Measurements from ENCODE around the gene ASAP2. TPM values are rescaled to one million over a fixed set of nuclear protein-coding genes. Genes with fewer than 3 reads are reported as not detected.

The ASAP2 gene
- polyA plus RNA-seq, 3 donors: 0.08 to 1.1 (median 0.20) TPM

DNA sequence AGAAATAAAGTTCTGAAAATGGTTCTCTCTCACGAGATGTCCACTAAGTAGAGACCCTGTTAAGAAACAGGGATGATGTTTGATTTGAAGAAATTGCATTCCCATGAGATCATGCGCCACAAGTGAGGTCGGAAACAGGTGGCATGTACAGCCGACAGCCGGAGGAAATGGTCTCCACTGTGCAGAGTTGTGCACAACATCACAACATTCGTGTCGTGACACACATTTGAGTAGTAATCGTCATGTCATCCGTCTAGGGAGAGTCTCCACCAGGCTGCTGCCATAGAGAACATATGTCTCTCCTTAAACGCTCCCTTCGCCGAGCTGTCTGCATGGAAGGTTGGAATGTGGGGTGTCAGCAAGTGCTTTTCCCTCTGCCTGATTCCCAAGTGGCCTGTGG lies 84.7 kb downstream of the ASAP2 start:
- H3K36me3 ChIP-seq (replicated peaks in 1 of 2; ENCODE audit: control insufficient read depth in 1 of 2, insufficient read depth in 2 of 2, low read length in 2 of 2): no peaks in the 10 kb centered on the region
- Mint-ChIP-seq H3K9me3 (peaks cover 0 to 3% (median 0%) of the 10 kb centered on the region in 7 donors), H3K27me3 (ENCODE audit: low read depth in 3 of 3) (peaks cover 0 to 2% (median 1%) of the 10 kb centered on the region in 3 donors), H3K4me1 (peaks cover 7% of the 10 kb centered on the region), H3K36me3 (no peaks in the 10 kb centered on the region), H3K4me3 (no peak overlapping the region), H3K27ac (no peak overlapping the region)
- H3K4me1 ChIP-seq (ENCODE audit: control insufficient read depth in 1 of 2, insufficient read depth in 2 of 2, low read length in 2 of 2): no peaks in the 10 kb centered on the region
- H3K27ac ChIP-seq (ENCODE audit: low read depth in 1 of 2, low read length in 2 of 2): no peak overlapping the region
- no peak for DNase-seq
- no peaks in the 10 kb centered on the region for H4K20me1 ChIP-seq (ENCODE audit: insufficient read depth, low read length)
- H2AFZ ChIP-seq (ENCODE audit: insufficient read depth, low read depth, low read length, poor library complexity, severe bottlenecking): no peak overlapping the region
- no peak for TF ChIP-seq CTCF (IDR thresholded peaks at IDR 0.05)
- no peaks in the 10 kb centered on the region for H3K9me3 ChIP-seq (replicated peaks in 1 of 2; ENCODE audit: control insufficient read depth in 1 of 2, insufficient read depth in 1 of 2, low read length in 2 of 2)
- no peaks in the 10 kb centered on the region for H3K79me2 ChIP-seq (ENCODE audit: insufficient read depth, low read length)
- WGBS (ENCODE audit: insufficient coverage): 94% methylated on average over 10 of the region's 12 CpGs
- intact Hi-C loops (cut with micrococcal nuclease): no loop called here
- no peak overlapping the region for H3K9ac ChIP-seq (ENCODE audit: insufficient read depth, low read length, poor library complexity, severe bottlenecking)
- no peak overlapping the region for H3K4me2 ChIP-seq (replicated peaks; ENCODE audit: extremely low read depth, low read length, poor library complexity, severe bottlenecking)
- H3K4me3 ChIP-seq (replicated peaks in 1 of 3; ENCODE audit: low read depth in 2 of 3, low read length in 3 of 3): no peak overlapping the region
- H3K27me3 ChIP-seq (ENCODE audit: control insufficient read depth in 2 of 2, insufficient read depth in 2 of 2, low read length in 2 of 2): no peaks in the 10 kb centered on the region

- WGBS (ENCODE audit: insufficient coverage): 98% methylated on average over 4 of the region's 5 CpGs
- Histone ChIP-seq H4K20me1 (ENCODE audit: insufficient read depth, low read length) (no peaks in the 10 kb centered on the region), H3K79me2 (ENCODE audit: insufficient read depth, low read length) (no peaks in the 10 kb centered on the region), H3K36me3 (replicated peaks in 1 of 2; ENCODE audit: control insufficient read depth in 1 of 2, insufficient read depth in 2 of 2, low read length in 2 of 2) (no peaks in the 10 kb centered on the region), H3K4me3 (replicated peaks in 1 of 3; ENCODE audit: low read depth in 2 of 3, low read length in 3 of 3) (no peak overlapping the region), H3K27me3 (ENCODE audit: control insufficient read depth in 2 of 2, insufficient read depth in 2 of 2, low read length in 2 of 2) (no peaks in the 10 kb centered on the region), H3K4me2 (replicated peaks; ENCODE audit: extremely low read depth, low read length, poor library complexity, severe bottlenecking) (no peak overlapping the region), H3K9ac (ENCODE audit: insufficient read depth, low read length, poor library complexity, severe bottlenecking) (no peak overlapping the region), H3K4me1 (ENCODE audit: control insufficient read depth in 1 of 2, insufficient read depth in 2 of 2, low read length in 2 of 2) (no peaks in the 10 kb centered on the region), H3K9me3 (replicated peaks in 1 of 2; ENCODE audit: control insufficient read depth in 1 of 2, insufficient read depth in 1 of 2, low read length in 2 of 2) (no peaks in the 10 kb centered on the region), H2AFZ (ENCODE audit: insufficient read depth, low read depth, low read length, poor library complexity, severe bottlenecking) (no peak overlapping the region), H3K27ac (ENCODE audit: low read depth in 1 of 2, low read length in 2 of 2) (no peak overlapping the region)
- H3K27me3 Mint-ChIP-seq (ENCODE audit: low read depth in 3 of 3): peaks cover 0 to 2% (median 1%) of the 10 kb centered on the region in 3 donors
- peak overlapping the region in 1 of 7 donors; percentile 27 for H3K27ac Mint-ChIP-seq
- TF ChIP-seq CTCF (IDR thresholded peaks at IDR 0.05): no peak
- no peak for DNase-seq
- no peaks in the 10 kb centered on the region for H3K36me3 Mint-ChIP-seq
- H3K9me3 Mint-ChIP-seq: peaks cover 0 to 3% (median 0%) of the 10 kb centered on the region in 7 donors
- H3K4me1 Mint-ChIP-seq: peaks cover 7% of the 10 kb centered on the region
- no peak overlapping the region for H3K4me3 Mint-ChIP-seq
- intact Hi-C loops (cut with micrococcal nuclease): no loop called here
These were observed 85.3 kb downstream of the ASAP2 start for GRCh38 chr2:9291866-9292265.

Data from CD14-positive monocyte (primary cell).